ENCODE data around the gene RNASE13. TPM values are rescaled to one million over a fixed set of nuclear protein-coding genes. Genes with fewer than 3 reads are reported as not detected.

The RNASE13 gene
- total RNA-seq, 1 donor from 2014 or later: not detected

- H3K27ac Mint-ChIP-seq: no peak overlapping the region
- TF ChIP-seq CTCF (conservative IDR thresholded peaks at IDR 0.05): no peak
- H3K36me3 Mint-ChIP-seq: no peaks in the 10 kb centered on the region
- H3K9me3 Mint-ChIP-seq: no peaks in the 10 kb centered on the region
- no peak overlapping the region for H3K4me3 Mint-ChIP-seq
- peaks cover 8% of the 10 kb centered on the region for H3K27me3 Mint-ChIP-seq
- no peak for DNase-seq (ENCODE audit: extremely low spot score, unreplicated experiment)
- peaks cover 30% of the 10 kb centered on the region for H3K4me1 Mint-ChIP-seq (ENCODE audit: unreplicated experiment)
These were observed 26.2 kb upstream of the RNASE13 start for GRCh38 chr14:21060614-21061346.

GRCh38 chr14:21059842-21060613 lies 25.4 kb upstream of the RNASE13 start:
- H3K4me1 Mint-ChIP-seq (ENCODE audit: unreplicated experiment): peaks cover 35% of the 10 kb centered on the region
- DNase-seq (ENCODE audit: extremely low spot score, unreplicated experiment): no peak
- H3K27me3 Mint-ChIP-seq: peaks cover 4% of the 10 kb centered on the region
- no peak overlapping the region for H3K4me3 Mint-ChIP-seq
- no peak for TF ChIP-seq CTCF (conservative IDR thresholded peaks at IDR 0.05)
- H3K9me3 Mint-ChIP-seq: no peaks in the 10 kb centered on the region
- no peaks in the 10 kb centered on the region for H3K36me3 Mint-ChIP-seq
- H3K27ac Mint-ChIP-seq: no peak overlapping the region

DNA sequence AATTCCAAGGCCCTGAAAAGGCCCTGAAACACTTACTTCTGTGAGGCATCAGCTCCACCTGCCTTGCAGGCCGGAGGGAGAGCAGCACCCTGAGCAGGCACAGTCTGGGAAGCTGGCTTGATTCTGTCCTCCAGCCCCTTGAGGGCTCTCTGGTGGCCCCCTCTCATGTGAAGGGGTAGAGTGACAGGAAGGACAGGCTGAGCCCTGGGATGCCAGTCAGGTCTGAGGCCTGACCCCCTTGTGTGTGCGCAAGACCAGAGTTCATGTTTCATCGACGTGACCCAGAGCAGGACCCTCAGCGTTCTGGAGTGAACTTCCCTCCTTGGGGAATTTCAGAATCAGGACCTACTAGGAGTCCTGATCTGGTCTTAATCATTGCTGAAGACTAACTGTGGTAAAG lies 24.3 kb upstream of the RNASE13 start:
- DNase-seq (ENCODE audit: extremely low spot score, unreplicated experiment): no peak
- H3K36me3 Mint-ChIP-seq: no peaks in the 10 kb centered on the region
- no peak overlapping the region for H3K4me3 Mint-ChIP-seq
- no peak for TF ChIP-seq CTCF (conservative IDR thresholded peaks at IDR 0.05)
- peaks cover 4% of the 10 kb centered on the region for H3K27me3 Mint-ChIP-seq
- no peaks in the 10 kb centered on the region for H3K9me3 Mint-ChIP-seq
- peaks cover 40% of the 10 kb centered on the region for H3K4me1 Mint-ChIP-seq (ENCODE audit: unreplicated experiment)
- H3K27ac Mint-ChIP-seq: no peak overlapping the region

GRCh38 chr14:21057803-21058675 lies 23.4 kb upstream of the RNASE13 start, which contains the start of gene RNASE8:
Gene RNASE8 (plus strand): TSS chr14:21057822. CDS start chr14:21057893, 71 bp downstream.
- no peak for TF ChIP-seq CTCF (conservative IDR thresholded peaks at IDR 0.05)
- no peak for DNase-seq (ENCODE audit: extremely low spot score, unreplicated experiment)
- Mint-ChIP-seq H3K4me3 (no peak within 1 kb of the TSS), H3K27me3 (peaks cover 4% of the 10 kb centered on the region), H3K36me3 (no peaks in the 10 kb centered on the region), H3K9me3 (no peaks in the 10 kb centered on the region), H3K4me1 (ENCODE audit: unreplicated experiment) (peaks cover 33% of the 10 kb centered on the region), H3K27ac (no peak within 1 kb of the TSS)

GRCh38 chr14:21056520-21057163 lies 22.0 kb upstream of the RNASE13 start:
- H3K36me3 Mint-ChIP-seq: no peaks in the 10 kb centered on the region
- DNase-seq (ENCODE audit: extremely low spot score, unreplicated experiment): no peak
- no peak overlapping the region for H3K4me3 Mint-ChIP-seq
- no peak overlapping the region for H3K27ac Mint-ChIP-seq
- H3K4me1 Mint-ChIP-seq (ENCODE audit: unreplicated experiment): peaks cover 33% of the 10 kb centered on the region
- no peaks in the 10 kb centered on the region for H3K9me3 Mint-ChIP-seq
- TF ChIP-seq CTCF (conservative IDR thresholded peaks at IDR 0.05): no peak
- peaks cover 4% of the 10 kb centered on the region for H3K27me3 Mint-ChIP-seq

Data from type B pancreatic cell (in vitro differentiated cells).